Measurements from ENCODE around the gene RAD9A.

Gene RAD9A

GRCh38 chr11:67391304-67392182, at the start of gene RAD9A:
RAD9A (plus strand) TSS chr11:67391986; CDS start chr11:67392045, 59 bp downstream.
- H3K4me1 Mint-ChIP-seq (ENCODE audit: low read depth): peaks cover 60% of the 10 kb centered on the region
- H3K27ac Mint-ChIP-seq: peak within 1 kb of the TSS; percentile 95
- intact Hi-C loops (cut with micrococcal nuclease): loop anchor here (2.0 to 5.0 kb wide), 2 partner anchors 36 to 77 kb away; partner anchors contain the start of genes RPS6KB2 and TMEM134
- no peaks in the 10 kb centered on the region for H3K27me3 Mint-ChIP-seq
- peaks cover 50% of the 10 kb centered on the region for H3K36me3 Mint-ChIP-seq (ENCODE audit: low read depth)
- H3K4me3 Mint-ChIP-seq: peak within 1 kb of the TSS; percentile 93
- H3K9me3 Mint-ChIP-seq: no peaks in the 10 kb centered on the region

- H3K27ac Mint-ChIP-seq: peak overlapping the region; percentile 69
- H3K4me1 Mint-ChIP-seq (ENCODE audit: low read depth): peaks cover 27% of the 10 kb centered on the region
- no peak overlapping the region for H3K4me3 Mint-ChIP-seq
- intact Hi-C loops (cut with micrococcal nuclease): no loop called here
- H3K36me3 Mint-ChIP-seq (ENCODE audit: low read depth): no peaks in the 10 kb centered on the region
- H3K27me3 Mint-ChIP-seq: no peaks in the 10 kb centered on the region
- no peaks in the 10 kb centered on the region for H3K9me3 Mint-ChIP-seq
Observed at GRCh38 chr11:67344264-67344663, 47.5 kb upstream of the RAD9A start.

GRCh38 chr11:67345247-67345919, 46.4 kb upstream of the RAD9A start:
- H3K27me3 Mint-ChIP-seq: no peaks in the 10 kb centered on the region
- H3K27ac Mint-ChIP-seq: no peak overlapping the region
- intact Hi-C loops (cut with micrococcal nuclease): no loop called here
- peaks cover 32% of the 10 kb centered on the region for H3K4me1 Mint-ChIP-seq (ENCODE audit: low read depth)
- H3K9me3 Mint-ChIP-seq: no peaks in the 10 kb centered on the region
- no peak overlapping the region for H3K4me3 Mint-ChIP-seq
- H3K36me3 Mint-ChIP-seq (ENCODE audit: low read depth): no peaks in the 10 kb centered on the region

GRCh38 chr11:67345920-67346819, 45.6 kb upstream of the RAD9A start:
- Mint-ChIP-seq H3K4me1 (ENCODE audit: low read depth) (peaks cover 32% of the 10 kb centered on the region), H3K36me3 (ENCODE audit: low read depth) (peaks cover 4% of the 10 kb centered on the region)

DNA sequence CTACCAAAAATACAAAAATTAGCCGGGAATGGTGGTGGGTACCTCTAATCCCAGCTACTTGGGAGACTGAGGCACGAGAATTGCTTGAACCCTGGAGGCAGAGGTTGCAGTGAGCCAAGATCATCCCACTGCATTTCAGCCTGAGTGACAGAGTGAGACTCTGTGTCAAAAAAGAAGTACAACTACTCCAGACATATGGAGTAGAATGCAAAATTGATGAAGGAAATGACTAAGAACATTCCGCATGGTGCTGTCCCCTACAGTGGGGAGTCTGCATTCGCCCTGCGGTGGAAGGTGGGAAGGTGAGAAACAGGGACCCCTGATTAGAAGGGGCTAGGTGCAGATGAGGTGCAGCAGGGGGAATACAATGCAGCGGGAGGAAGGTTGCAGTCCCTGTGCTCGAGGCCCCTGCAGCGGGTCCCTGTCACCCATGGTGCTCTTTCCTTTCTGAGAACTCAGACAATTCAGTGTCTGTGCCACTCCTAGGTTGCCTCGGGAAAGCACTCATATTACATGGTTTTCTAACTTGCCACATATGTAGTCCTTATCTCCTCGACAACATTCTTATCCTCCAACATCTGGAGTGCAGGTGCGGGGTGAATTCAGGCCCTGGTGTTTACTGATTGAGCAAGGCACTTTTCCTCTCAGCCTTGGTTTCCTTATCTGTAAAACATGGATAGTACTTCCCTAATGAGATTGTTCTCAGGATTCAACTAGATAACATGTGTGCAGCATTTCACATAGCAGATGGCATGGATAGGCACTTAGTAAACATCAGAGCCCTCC, 43.6 kb upstream of the RAD9A start:
- intact Hi-C loops (cut with micrococcal nuclease): no loop called here
- Mint-ChIP-seq H3K36me3 (ENCODE audit: low read depth) (peaks cover 19% of the 10 kb centered on the region), H3K4me3 (no peak overlapping the region), H3K9me3 (no peaks in the 10 kb centered on the region), H3K27ac (no peak overlapping the region), H3K4me1 (ENCODE audit: low read depth) (peaks cover 45% of the 10 kb centered on the region), H3K27me3 (no peaks in the 10 kb centered on the region)

More at GRCh38 chr11:67345920-67346819, 45.6 kb upstream of the RAD9A start:
- intact Hi-C loops (cut with micrococcal nuclease): no loop called here
- no peak overlapping the region for H3K27ac Mint-ChIP-seq
- H3K9me3 Mint-ChIP-seq: no peaks in the 10 kb centered on the region
- no peaks in the 10 kb centered on the region for H3K27me3 Mint-ChIP-seq
- no peak overlapping the region for H3K4me3 Mint-ChIP-seq

- H3K9me3 Mint-ChIP-seq: no peaks in the 10 kb centered on the region
- peaks cover 51% of the 10 kb centered on the region for H3K4me1 Mint-ChIP-seq (ENCODE audit: low read depth)
- no peaks in the 10 kb centered on the region for H3K27me3 Mint-ChIP-seq
- intact Hi-C loops (cut with micrococcal nuclease): no loop called here
- H3K27ac Mint-ChIP-seq: peak overlapping the region; percentile 1
- H3K36me3 Mint-ChIP-seq (ENCODE audit: low read depth): peaks cover 22% of the 10 kb centered on the region
- H3K4me3 Mint-ChIP-seq: no peak overlapping the region
Observed at GRCh38 chr11:67349036-67349435, 42.8 kb upstream of the RAD9A start.

DNA sequence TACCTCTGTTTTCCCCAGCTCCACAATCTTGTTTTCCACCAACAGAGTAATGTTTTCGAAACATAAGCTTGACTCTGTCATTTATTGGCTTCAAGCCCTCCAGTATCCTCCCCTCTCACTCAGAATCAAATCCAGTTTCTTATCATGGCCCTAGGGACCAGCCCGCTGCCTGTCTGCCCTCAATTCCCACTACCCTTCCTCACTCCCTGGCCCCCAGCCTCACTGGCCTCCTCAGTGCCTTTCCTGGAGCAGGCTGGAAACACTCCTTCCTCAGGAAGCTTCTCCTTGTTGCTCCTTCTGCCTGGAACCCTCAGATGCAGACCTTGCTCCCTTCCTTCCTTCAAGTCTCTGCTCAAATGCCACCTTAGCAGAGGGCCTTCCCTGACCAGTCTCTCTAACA, 42.3 kb upstream of the RAD9A start:
- peaks cover 51% of the 10 kb centered on the region for H3K4me1 Mint-ChIP-seq (ENCODE audit: low read depth)
- H3K4me3 Mint-ChIP-seq: no peak overlapping the region
- no peaks in the 10 kb centered on the region for H3K27me3 Mint-ChIP-seq
- H3K27ac Mint-ChIP-seq: peak overlapping the region; percentile 1
- peaks cover 22% of the 10 kb centered on the region for H3K36me3 Mint-ChIP-seq (ENCODE audit: low read depth)
- intact Hi-C loops (cut with micrococcal nuclease): no loop called here
- H3K9me3 Mint-ChIP-seq: no peaks in the 10 kb centered on the region

DNA sequence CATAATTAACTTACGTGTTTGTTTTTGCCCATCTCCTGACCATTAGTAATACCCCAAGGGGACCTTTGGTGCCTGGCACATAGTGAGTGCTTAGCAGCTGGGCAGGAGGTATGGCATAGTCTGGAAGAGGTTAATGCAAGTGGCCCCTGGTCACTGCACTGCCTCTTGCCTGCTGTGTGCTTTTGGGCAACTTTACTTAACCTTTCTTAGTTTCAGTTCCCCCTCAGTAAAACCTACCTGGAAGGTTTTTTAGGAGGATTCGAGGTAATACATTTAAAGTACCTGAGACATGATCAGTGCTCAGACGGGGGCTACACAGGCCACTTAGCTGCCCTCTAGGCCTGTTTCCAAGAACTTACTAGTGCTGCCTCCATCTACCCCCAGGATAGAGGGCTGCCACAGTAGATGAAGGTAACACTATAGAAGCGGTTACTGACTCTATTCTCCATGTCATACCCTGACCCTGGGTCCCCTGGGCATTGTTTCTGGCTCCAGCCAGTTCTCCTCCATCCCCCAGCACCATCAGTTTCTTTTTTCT, 41.8 kb upstream of the RAD9A start:
- peaks cover 53% of the 10 kb centered on the region for H3K4me1 Mint-ChIP-seq (ENCODE audit: low read depth)
- H3K36me3 Mint-ChIP-seq (ENCODE audit: low read depth): peaks cover 22% of the 10 kb centered on the region
- peak overlapping the region; percentile 1 for H3K27ac Mint-ChIP-seq
- H3K27me3 Mint-ChIP-seq: no peaks in the 10 kb centered on the region
- intact Hi-C loops (cut with micrococcal nuclease): loop anchor here (10.0 kb wide), 1 partner anchor 235 kb away; the partner anchor contains the start of gene GSTP1
- H3K9me3 Mint-ChIP-seq: no peaks in the 10 kb centered on the region
- no peak overlapping the region for H3K4me3 Mint-ChIP-seq

DNA sequence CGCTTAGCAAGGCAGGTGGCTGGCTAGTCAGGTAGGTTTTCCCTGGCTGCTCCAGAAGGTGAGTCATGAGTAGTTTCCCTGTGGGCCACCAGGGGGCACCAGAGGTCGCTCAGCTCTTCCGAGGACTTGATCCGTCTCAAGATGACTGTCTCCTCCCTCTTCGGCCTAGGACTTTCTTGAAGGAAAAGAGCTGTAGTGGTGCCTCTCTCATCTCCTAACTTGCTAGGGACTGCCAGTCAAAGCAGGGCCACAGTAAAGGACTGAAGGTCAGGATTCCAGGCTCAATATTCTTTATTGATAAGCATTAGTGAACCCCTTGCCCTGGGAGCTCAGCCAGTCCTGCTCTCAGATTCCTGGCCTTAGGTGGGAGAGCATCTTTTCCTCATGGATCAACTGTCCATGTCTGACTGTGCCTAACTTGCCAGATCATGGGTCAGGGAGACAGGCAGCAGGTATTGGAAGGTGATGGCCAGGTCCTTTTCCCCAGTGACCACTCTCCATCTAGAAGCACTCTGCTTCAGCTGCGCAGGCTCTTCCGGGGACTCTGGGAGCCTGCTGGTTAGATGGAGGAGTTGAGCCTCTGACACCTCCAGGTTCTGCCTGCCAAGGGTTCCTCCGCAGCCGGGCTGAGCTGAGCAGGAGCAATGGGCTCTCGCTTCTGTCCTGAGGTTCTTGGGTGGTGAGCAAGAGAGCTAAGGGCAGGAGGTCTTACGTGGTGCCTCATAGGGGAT, 40.3 kb upstream of the RAD9A start:
- Mint-ChIP-seq H3K27ac (peak overlapping the region; percentile 99), H3K9me3 (no peaks in the 10 kb centered on the region), H3K36me3 (ENCODE audit: low read depth) (peaks cover 22% of the 10 kb centered on the region), H3K4me1 (ENCODE audit: low read depth) (peaks cover 60% of the 10 kb centered on the region), H3K4me3 (peak overlapping the region; percentile 30), H3K27me3 (no peaks in the 10 kb centered on the region)
- intact Hi-C loops (cut with micrococcal nuclease): loop anchor here (1.0 to 10.0 kb wide), 3 partner anchors 31 to 233 kb away; partner anchors contain the start of genes CDK2AP2 and GSTP1

DNA sequence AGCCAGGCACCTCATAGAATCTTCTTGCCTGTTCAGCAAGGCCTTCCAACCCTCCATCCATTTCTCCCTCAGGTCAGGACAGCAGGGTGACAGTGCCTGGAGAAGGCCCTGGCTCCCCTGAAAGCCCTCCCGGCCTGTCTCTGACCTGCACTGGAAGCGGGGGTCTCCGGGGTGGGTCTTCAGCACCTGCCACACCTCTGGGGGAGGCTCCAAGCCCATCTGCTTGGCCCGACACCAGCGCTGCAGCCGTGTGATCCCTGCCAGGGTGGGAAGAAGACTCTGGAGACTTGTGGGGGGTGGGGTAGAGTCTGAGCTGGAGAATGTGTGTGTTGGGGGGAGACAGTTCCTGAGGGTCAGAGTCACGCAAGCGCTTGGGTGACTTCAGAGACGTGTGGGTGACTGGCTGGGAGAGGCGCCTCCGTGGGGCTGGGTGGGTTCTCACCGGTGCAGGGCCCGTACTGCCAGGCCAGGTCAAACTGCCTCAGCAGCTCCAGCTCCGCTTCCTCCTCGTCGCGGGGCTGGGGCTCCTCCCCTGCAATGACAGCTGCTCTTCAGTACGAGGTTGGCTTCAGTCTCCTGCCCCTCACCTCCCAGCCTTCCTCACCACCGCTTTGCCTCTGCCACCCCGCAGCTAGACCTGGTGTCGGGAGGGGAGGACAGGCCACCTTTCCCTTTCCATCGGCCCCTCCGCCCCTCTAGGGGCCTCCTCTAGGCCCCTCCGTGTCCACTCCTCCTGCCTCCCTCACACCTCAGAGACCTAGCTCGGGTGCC, 39.1 kb upstream of the RAD9A start:
- Mint-ChIP-seq H3K27ac (peak overlapping the region; percentile 99), H3K36me3 (ENCODE audit: low read depth) (peaks cover 22% of the 10 kb centered on the region), H3K4me1 (ENCODE audit: low read depth) (peaks cover 69% of the 10 kb centered on the region), H3K9me3 (no peaks in the 10 kb centered on the region), H3K27me3 (no peaks in the 10 kb centered on the region), H3K4me3 (peak overlapping the region; percentile 97)
- intact Hi-C loops (cut with micrococcal nuclease): loop anchor here (2.0 to 10.0 kb wide), 2 partner anchors 156 to 232 kb away; partner anchors contain the start of genes CDK2AP2 and GSTP1

- H3K27me3 Mint-ChIP-seq: no peaks in the 10 kb centered on the region
- peaks cover 22% of the 10 kb centered on the region for H3K36me3 Mint-ChIP-seq (ENCODE audit: low read depth)
- peak within 1 kb of the TSS; percentile 97 for H3K4me3 Mint-ChIP-seq
- peak within 1 kb of the TSS; percentile 99 for H3K27ac Mint-ChIP-seq
- peaks cover 77% of the 10 kb centered on the region for H3K4me1 Mint-ChIP-seq (ENCODE audit: low read depth)
- intact Hi-C loops (cut with micrococcal nuclease): loop anchor here (2.0 to 10.0 kb wide), 2 partner anchors 155 to 231 kb away; partner anchors contain the start of genes CDK2AP2 and GSTP1
- H3K9me3 Mint-ChIP-seq: no peaks in the 10 kb centered on the region
Observed at GRCh38 chr11:67353317-67354074, 38.3 kb upstream of the RAD9A start, which contains the start of gene POLD4. POLD4 (minus strand) TSS chr11:67353546; CDS start chr11:67353399, 147 bp downstream.

Data from dendritic cell treated with granulocyte-macrophage colony-stimulating factor and Interleukin-4, amounts not matched to agents 40 ng/mL and 50 ng/mL, for 4 days (primary cell).